ENCODE measurements around the gene NUF2. TPM values are rescaled to one million over a fixed set of nuclear protein-coding genes. Genes with fewer than 3 reads are reported as not detected.

NUF2 gene
- total RNA-seq, 4 donors from 2014 or later = 0.95 to 2.3 TPM; not detected in 2

Other genes starting within 250 kb of the NUF2 start
- gene RGS5, start 119.0 kb upstream of the NUF2 start, total RNA-seq = 100 to 1,000 TPM in 2 of 4 donors, 10 to 100 TPM in 2; 57.2 to 174 (median 91.8) TPM